Endothelial cell of umbilical vein (primary cell): ENCODE measurements around the gene SLCO3A1. TPM values are rescaled to one million over a fixed set of nuclear protein-coding genes. Genes with fewer than 3 reads are reported as not detected.

Experiments
- BruUV-seq: library from RNA; stranded (reverse); fragments of 400-500 nt; replicated peaks from 2 replicates; lab custom pipeline; 2021; lab: Mats Ljungman, UMichigan
- CTCF ChIA-PET: fragments of 300-600, 350-600 bp; sonication (Branson Sonifier 250); formaldehyde crosslinking; loops from one replicate; lab custom pipeline; 2021; ENCODE audit warnings: antibody characterized with exemption, inconsistent platforms; lab: Charles Lee
- POLR2A ChIA-PET: fragments of 300-600, 350-600 bp; sonication (Branson Sonifier 250); formaldehyde crosslinking; loops from one replicate; lab custom pipeline; 2021; ENCODE audit warnings: antibody characterized with exemption, inconsistent platforms; lab: Charles Lee
- DNase-seq: peaks from one replicate; pipeline ENCODE4 v3.0.0-alpha.2; 2011; ENCODE audit warnings: low read depth, low spot score
- FAIRE-seq: peaks from 2 replicates; lab custom pipeline; 2011; peaks lifted over from hg19 to GRCh38; lab: Jason Lieb, UNC
- H2AFZ ChIP-seq: 2 replicates; pipeline ENCODE4 v1.6.0; 2012; ENCODE audit warnings: low read depth, low read length, control low read depth, inconsistent platforms
- H3K27ac ChIP-seq: 2 replicates; pipeline ENCODE4 v1.5.1; 2011; ENCODE audit warnings: low read depth, mild to moderate bottlenecking, control low read depth, low read length, moderate library complexity; ENCODE audit not compliant: insufficient read depth
- H3K27me3 ChIP-seq, 2 experiments: 2 replicates each; pipeline versions ENCODE4 v1.6.0 to v1.6.1; 2011; ENCODE audit warnings: low read length in 2 of 2, mixed read lengths in 1 of 2; ENCODE audit not compliant: control insufficient read depth in 2 of 2, insufficient read depth in 2 of 2
- H3K36me3 ChIP-seq, 2 experiments: 2 replicates in 1 of 2; 3 replicates in 1 of 2; pipeline ENCODE4 v1.5.1; 2011; ENCODE audit warnings: low read length in 2 of 2, mild to moderate bottlenecking in 1 of 2, moderate library complexity in 1 of 2; ENCODE audit not compliant: control insufficient read depth in 2 of 2, insufficient read depth in 2 of 2; ENCODE audit errors: extremely low read depth in 1 of 2
- H3K4me1 ChIP-seq: 3 replicates; pipeline ENCODE4 v1.5.1; 2011; ENCODE audit warnings: mild to moderate bottlenecking, low read length; ENCODE audit not compliant: control insufficient read depth, insufficient read depth; ENCODE audit errors: extremely low read depth
- H3K4me2 ChIP-seq: 2 replicates; pipeline ENCODE4 v1.6.1; 2011; ENCODE audit warnings: low read length, control low read depth, mixed read lengths; ENCODE audit not compliant: insufficient read depth
- H3K4me3 ChIP-seq, 3 experiments: fragments of 200-600 bp in 1 of 3; sonication (generic), shearing (Covaris generic) in 1 of 3; replicated peaks in 1 of 3; 2 replicates each; pipeline ENCODE4 v1.5.1; 2011 to 2016; ENCODE audit warnings: control low read depth in 3 of 3, low read length in 3 of 3, mild to moderate bottlenecking in 2 of 3, inconsistent platforms in 1 of 3, low read depth in 1 of 3, moderate library complexity in 1 of 3; ENCODE audit not compliant: insufficient read depth in 1 of 3
- H3K79me2 ChIP-seq: 2 replicates; pipeline ENCODE4 v1.6.0; 2012; ENCODE audit warnings: low read length, inconsistent platforms; ENCODE audit not compliant: control insufficient read depth, insufficient read depth
- H3K9ac ChIP-seq: replicated peaks from 2 replicates; pipeline ENCODE3; 2011; ENCODE audit warnings: low read length, control low read depth; ENCODE audit not compliant: insufficient read depth; ENCODE audit errors: extremely low read depth
- H3K9me1 ChIP-seq: replicated peaks from 3 replicates; pipeline ENCODE4 v1.6.0; 2011; ENCODE audit warnings: mild to moderate bottlenecking, low read length; ENCODE audit not compliant: control insufficient read depth, insufficient read depth; ENCODE audit errors: extremely low read depth
- H3K9me3 ChIP-seq: replicated peaks from 2 replicates; pipeline ENCODE4 v1.5.1; 2012; ENCODE audit warnings: low read length, inconsistent platforms; ENCODE audit not compliant: control insufficient read depth, insufficient read depth
- H4K20me1 ChIP-seq: replicated peaks from 2 replicates; pipeline ENCODE3; 2011; ENCODE audit warnings: mild to moderate bottlenecking, low read length; ENCODE audit not compliant: control insufficient read depth, insufficient read depth; ENCODE audit errors: extremely low read depth
- EZH2 ChIP-seq: IDR thresholded peaks from 2 replicates; pipeline ENCODE4 v1.6.1; 2012; ENCODE audit warnings: borderline replicate concordance, low read depth, mild to moderate bottlenecking, moderate library complexity, low read length, inconsistent platforms; ENCODE audit not compliant: severe bottlenecking
- FOS ChIP-seq: IDR thresholded peaks from 2 replicates; pipeline ENCODE4 v1.6.1; 2011; ENCODE audit warnings: mild to moderate bottlenecking, low read length, moderate library complexity, borderline replicate concordance; ENCODE audit not compliant: insufficient read depth
- GATA2 ChIP-seq: IDR thresholded peaks from 2 replicates; pipeline ENCODE4 v1.7.0; 2011; ENCODE audit warnings: low read depth, mild to moderate bottlenecking, moderate library complexity, mixed read lengths, low read length; ENCODE audit not compliant: insufficient read length, insufficient read depth
- JUN ChIP-seq: IDR thresholded peaks from 2 replicates; pipeline ENCODE4 v1.6.1; 2011; ENCODE audit warnings: borderline replicate concordance, low read depth; ENCODE audit not compliant: insufficient read length, insufficient read depth
- MYC ChIP-seq: IDR thresholded peaks from one replicate; pipeline ENCODE4 v1.6.1; 2011; ENCODE audit warnings: mild to moderate bottlenecking, low read depth, low read length
- POLR2A ChIP-seq: IDR thresholded peaks from 2 replicates; pipeline ENCODE4 v1.6.1; 2012; ENCODE audit warnings: low read depth, mild to moderate bottlenecking, control low read depth, low read length
- POLR2AphosphoS5 ChIP-seq: IDR thresholded peaks from 2 replicates; pipeline ENCODE4 v1.6.1; 2012; ENCODE audit warnings: low read depth, mild to moderate bottlenecking, control low read depth, low read length, moderate library complexity; ENCODE audit not compliant: insufficient read depth
- dilution Hi-C: fragments of 300-500 bp; cut with MboI; formaldehyde crosslinking; loops from one replicate; pipeline ENCODE4 v1.15.0; 2019; ENCODE audit warnings: low sequenced_read_pairs; ENCODE audit not compliant: extremely low pct_ligation_motif_present
- intact Hi-C: fragments of 100-400 bp; cut with micrococcal nuclease; formaldehyde crosslinking; loops from one replicate; pipeline ENCODE4 v1.10.0; 2022
- polyA plus RNA-seq, 4 experiments: library from polyadenylated mRNA; depleted of rRNA in 3 of 4; stranded (reverse) in 3 of 4; unstranded in 1 of 4; fragments of >200 nt; gene quantifications; 2 replicates each; pipeline versions ENCODE4 v1.2.1 to v1.2.3, GENCODE V29; 2011 to 2012; ENCODE audit warnings: missing spikeins in 1 of 4
- total RNA-seq: library from RNA; stranded (reverse); gene quantifications from 2 replicates; pipeline ENCODE4 v1.2.3, GENCODE V29; 2021
- TF ChIP-seq, protein P1 (sequence below), 2 donors: IDR thresholded peaks; 1 replicate in 1 of 2; 2 replicates in 1 of 2; pipeline ENCODE4 v1.5.1; 2011; ENCODE audit warnings: low read length in 2 of 2, mild to moderate bottlenecking in 2 of 2, moderate library complexity in 2 of 2, control low read depth in 1 of 2, inconsistent platforms in 1 of 2, low read depth in 1 of 2; ENCODE audit not compliant: insufficient read depth in 1 of 2; ENCODE audit errors: extremely low read depth in 1 of 2
- TF ChIP-seq, protein P2 (sequence below): IDR thresholded peaks from 2 replicates; pipeline ENCODE4 v1.6.1; 2011; ENCODE audit not compliant: insufficient read depth, insufficient read length

SLCO3A1 gene
- total and polyA plus RNA-seq, 2 donors (not counting 3 experiments of a cell fraction or from before 2014, with no cell fraction given): 0.88 to 0.92 TPM

GRCh38 chr15:91895051-91895450 lies 41.5 kb downstream of the SLCO3A1 start:
- Histone ChIP-seq H3K27me3 (no peaks in the 10 kb centered on the region), H2AFZ (no peak overlapping the region), H3K79me2 (no peaks in the 10 kb centered on the region), H3K4me1 (no peaks in the 10 kb centered on the region), H3K4me3 (no peak overlapping the region), H3K36me3 (no peaks in the 10 kb centered on the region), H3K9me3 (no peaks in the 10 kb centered on the region), H3K27ac (no peak overlapping the region), H3K9me1 (no peaks in the 10 kb centered on the region), H3K9ac (no peak overlapping the region), H3K4me2 (no peak overlapping the region), H4K20me1 (no peaks in the 10 kb centered on the region)
- no peak for TF ChIP-seq POLR2A
- no peak for TF ChIP-seq GATA2
- TF ChIP-seq JUN: no peak
- TF ChIP-seq POLR2AphosphoS5: no peak
- TF ChIP-seq EZH2: no peak
- no peak for TF ChIP-seq FOS
- TF ChIP-seq, protein P1, sequence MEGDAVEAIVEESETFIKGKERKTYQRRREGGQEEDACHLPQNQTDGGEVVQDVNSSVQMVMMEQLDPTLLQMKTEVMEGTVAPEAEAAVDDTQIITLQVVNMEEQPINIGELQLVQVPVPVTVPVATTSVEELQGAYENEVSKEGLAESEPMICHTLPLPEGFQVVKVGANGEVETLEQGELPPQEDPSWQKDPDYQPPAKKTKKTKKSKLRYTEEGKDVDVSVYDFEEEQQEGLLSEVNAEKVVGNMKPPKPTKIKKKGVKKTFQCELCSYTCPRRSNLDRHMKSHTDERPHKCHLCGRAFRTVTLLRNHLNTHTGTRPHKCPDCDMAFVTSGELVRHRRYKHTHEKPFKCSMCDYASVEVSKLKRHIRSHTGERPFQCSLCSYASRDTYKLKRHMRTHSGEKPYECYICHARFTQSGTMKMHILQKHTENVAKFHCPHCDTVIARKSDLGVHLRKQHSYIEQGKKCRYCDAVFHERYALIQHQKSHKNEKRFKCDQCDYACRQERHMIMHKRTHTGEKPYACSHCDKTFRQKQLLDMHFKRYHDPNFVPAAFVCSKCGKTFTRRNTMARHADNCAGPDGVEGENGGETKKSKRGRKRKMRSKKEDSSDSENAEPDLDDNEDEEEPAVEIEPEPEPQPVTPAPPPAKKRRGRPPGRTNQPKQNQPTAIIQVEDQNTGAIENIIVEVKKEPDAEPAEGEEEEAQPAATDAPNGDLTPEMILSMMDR (IDR thresholded peaks at IDR 0.05; ENCODE audit: extremely low read depth in 1 of 2, insufficient read depth in 1 of 2, low read depth in 1 of 2, low read length in 2 of 2): no peak
- TF ChIP-seq MYC: no peak
- TF ChIP-seq, protein P2, sequence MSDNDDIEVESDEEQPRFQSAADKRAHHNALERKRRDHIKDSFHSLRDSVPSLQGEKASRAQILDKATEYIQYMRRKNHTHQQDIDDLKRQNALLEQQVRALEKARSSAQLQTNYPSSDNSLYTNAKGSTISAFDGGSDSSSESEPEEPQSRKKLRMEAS: no peak
- BruUV-seq: no TSS peak
- FAIRE-seq (no peak), DNase-seq (no peak)
- CTCF ChIA-PET: no interaction called here
- dilution Hi-C loops: no loop called here
- POLR2A ChIA-PET: no interaction called here
- intact Hi-C loops: no loop called here
